AG09319 (cell line): Measurements from ENCODE around the gene FADS6.

Source experiments
- DNase-seq: peaks from one replicate; pipeline ENCODE4 v3.0.0-alpha.2; 2010; ENCODE audit warnings: low read depth; ENCODE audit errors: extremely low read depth
- TF ChIP-seq, protein P1 (sequence below): IDR thresholded peaks from 2 replicates; pipeline ENCODE4 v1.5.1; 2011; ENCODE audit warnings: low read depth, mild to moderate bottlenecking, inconsistent platforms, low read length, moderate library complexity

Gene FADS6, protein sequence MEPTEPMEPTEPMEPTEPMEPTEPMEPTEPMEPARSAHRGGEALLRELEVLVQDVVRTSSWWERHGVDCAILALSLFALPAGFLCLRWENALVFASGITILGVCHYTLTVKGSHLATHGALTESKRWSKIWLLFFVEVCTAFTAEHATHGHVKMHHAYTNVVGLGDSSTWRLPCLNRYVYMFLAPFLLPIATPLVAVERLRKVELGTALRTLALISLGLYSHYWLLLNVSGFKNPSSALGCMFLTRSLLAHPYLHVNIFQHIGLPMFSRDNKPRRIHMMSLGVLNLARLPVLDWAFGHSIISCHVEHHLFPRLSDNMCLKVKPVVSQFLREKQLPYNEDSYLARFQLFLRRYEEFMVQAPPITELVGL

DNA sequence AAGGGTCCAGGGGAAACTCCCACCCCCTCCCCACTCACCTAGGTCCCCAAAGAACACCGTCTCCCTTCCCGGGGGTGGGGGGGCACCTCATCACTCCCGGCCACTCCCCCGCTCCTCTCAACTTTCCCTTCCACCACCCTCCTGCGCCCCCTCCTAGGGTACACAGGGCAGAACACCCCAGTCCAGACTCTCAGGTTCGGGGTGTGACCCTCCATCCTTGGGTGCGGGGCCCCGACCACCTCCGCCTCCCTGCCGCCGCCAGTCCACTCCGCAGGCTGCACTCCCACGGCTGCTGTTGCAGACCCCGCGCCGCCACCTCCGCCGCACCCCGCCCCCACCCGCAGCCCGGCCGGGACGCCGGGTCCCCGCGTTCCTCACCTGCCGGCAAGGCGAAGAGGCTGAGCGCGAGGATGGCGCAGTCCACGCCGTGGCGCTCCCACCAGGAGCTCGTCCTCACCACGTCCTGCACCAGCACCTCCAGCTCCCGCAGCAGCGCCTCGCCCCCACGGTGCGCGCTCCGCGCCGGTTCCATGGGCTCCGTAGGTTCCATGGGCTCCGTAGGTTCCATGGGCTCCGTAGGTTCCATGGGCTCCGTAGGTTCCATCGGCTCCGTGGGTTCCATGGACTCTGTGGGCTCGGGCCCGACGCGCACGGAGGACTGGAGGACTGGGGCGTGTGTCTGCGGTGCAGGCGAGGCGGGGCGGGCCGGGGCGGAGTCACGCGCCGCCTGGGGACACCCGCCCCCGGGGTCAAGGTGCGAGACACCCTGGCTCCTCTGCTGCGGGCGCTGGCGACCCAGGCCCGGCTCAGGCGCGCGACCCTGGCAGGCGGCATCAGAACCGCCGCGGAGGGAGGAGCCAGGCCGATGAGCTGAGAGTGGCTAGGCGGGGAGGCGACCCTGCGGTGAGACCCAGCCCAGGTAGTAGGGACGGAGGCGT is at the start of gene FADS6:
TSS of gene FADS6 (minus strand) at position 660 of the 938 bp plus-strand sequence. CDS start at position 622, 38 bp downstream.
- DNase-seq, result no peak
- TF ChIP-seq, protein P1, sequence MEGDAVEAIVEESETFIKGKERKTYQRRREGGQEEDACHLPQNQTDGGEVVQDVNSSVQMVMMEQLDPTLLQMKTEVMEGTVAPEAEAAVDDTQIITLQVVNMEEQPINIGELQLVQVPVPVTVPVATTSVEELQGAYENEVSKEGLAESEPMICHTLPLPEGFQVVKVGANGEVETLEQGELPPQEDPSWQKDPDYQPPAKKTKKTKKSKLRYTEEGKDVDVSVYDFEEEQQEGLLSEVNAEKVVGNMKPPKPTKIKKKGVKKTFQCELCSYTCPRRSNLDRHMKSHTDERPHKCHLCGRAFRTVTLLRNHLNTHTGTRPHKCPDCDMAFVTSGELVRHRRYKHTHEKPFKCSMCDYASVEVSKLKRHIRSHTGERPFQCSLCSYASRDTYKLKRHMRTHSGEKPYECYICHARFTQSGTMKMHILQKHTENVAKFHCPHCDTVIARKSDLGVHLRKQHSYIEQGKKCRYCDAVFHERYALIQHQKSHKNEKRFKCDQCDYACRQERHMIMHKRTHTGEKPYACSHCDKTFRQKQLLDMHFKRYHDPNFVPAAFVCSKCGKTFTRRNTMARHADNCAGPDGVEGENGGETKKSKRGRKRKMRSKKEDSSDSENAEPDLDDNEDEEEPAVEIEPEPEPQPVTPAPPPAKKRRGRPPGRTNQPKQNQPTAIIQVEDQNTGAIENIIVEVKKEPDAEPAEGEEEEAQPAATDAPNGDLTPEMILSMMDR, result no peak

DNA sequence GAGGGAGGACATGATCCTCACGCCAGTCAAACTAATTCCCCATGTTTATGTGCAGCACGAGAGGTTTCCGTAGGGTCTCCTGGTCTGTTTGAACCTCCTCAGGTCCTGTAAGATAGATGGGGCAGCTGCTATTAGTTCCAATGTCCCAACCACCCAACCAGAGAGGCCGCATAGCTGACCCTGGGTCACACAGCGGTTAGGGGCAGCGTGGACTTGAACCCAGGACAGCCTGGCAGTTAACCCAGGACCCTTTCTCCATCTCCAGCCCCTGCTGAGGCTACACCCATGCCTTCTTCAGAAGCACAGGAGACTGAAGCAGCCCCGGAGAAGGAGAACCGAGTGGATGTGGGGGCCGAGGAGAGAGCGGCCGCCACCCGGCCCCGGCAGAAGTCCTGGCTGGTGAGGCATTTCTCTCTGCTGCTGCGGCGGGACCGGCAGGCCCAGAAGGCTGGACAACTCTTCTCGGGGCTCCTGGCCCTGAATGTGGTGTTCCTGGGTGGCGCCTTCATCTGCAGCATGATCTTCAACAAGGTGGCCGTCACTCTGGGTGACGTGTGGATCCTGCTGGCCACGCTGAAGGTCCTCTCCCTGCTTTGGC is 47.8 kb upstream of the FADS6 start:
- TF ChIP-seq, protein P1, result no peak
- DNase-seq, result no peak

DNA sequence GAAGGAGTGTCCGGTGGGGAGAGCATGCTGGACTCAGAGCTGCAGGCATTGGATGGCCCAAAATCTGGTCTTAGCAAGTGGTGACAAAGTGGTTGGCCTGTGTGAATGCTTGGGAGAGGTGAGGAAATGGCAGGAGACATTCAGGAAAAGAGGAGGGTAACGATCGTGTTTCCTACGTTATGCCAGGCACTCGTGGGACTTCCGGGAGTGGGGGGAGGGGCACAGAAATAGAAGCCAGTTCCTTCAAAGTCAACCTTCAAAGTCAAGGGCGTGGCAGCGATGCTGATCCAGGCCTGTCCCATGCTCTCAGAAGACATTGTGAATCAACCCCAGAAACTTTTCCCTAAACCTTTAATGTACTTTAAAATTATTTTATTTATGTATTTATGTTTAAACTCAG is 46.1 kb upstream of the FADS6 start:
- no peak for DNase-seq
- TF ChIP-seq, protein P1, result no peak

DNA sequence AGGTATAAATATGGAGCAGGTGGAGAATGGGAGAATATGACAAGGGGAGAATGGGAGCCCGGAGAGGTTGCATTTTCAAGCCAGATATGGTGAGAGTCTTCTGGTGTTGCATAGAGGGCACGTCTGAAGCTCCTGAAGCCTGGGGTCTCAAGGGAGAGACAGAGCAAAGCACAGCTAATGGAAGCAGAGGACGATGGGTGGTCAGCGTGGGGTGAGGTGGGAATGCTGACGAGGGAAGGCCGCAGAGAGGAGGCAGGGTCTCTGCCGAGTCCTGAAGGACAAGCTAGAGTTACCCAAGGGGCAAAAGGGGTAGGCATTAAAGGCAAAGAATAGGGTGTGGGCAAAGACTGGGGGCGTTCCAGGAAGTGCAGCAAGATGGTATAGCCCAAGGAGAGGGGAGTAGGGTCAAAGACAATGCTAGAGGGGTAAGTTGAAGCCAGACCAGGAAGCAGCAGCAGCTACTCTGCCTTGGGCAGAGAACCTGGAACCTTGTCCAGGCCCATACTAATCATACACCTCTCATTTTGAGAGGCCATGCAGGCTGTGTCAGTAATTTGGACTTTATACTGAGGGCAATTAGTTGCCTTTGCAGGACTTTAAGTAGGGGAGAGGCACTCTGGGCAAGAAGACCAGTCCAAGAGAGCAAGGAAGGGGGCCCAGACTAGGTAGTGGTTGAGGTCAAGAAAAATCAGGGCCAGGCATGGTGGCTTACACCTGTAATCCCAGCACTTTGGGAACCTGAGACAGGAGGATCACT is 44.9 kb upstream of the FADS6 start:
- DNase-seq, result no peak
- TF ChIP-seq, protein P1, result no peak

DNA sequence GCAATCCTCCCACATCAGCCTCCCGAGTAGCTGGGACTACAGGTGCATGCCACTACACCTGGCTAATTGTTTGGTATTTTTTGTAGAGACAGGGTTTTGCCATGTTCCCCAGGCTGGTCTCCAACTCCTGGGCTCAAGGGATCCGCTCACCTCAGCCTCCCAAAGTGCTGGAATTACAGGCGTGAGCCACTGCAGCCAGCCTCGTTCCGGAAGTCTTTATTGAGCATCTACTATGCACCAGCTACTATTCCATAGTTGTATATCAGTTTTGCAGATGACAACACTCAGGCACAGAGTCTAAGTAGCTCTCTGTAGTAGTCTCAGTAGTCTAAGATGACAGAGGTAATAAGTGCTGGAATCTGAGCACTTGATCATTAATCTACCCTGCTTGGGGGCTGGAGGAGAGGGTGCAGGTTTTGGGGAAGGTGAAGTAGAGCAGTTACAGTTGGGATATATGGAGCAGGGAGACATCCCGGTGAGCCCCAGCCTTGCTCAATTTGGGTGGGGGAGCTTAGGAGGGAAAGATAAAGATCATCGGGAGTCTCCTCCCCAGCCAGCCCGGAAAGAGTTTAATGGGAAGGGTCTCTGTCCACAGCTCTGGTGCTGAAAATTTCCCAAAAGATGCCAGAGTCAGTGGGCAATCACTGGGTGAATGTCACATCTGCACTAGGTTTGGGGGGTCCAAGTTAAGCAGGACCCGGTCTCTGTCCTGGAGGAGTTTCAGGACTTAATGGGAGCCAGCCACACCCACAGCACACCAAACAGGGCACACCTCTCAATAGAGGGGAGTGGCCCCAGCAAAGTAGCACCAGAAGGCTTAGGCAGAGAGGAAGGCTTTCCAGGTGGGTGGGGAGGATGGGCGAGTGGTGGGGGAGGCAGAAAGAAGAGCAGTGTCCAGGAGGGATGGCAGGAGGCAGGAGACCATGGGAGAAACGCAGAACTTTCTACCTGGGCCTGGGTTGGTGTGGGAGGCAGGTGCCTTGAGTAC is 43.9 kb upstream of the FADS6 start:
- no peak for DNase-seq
- TF ChIP-seq, protein P1, result no peak

DNA sequence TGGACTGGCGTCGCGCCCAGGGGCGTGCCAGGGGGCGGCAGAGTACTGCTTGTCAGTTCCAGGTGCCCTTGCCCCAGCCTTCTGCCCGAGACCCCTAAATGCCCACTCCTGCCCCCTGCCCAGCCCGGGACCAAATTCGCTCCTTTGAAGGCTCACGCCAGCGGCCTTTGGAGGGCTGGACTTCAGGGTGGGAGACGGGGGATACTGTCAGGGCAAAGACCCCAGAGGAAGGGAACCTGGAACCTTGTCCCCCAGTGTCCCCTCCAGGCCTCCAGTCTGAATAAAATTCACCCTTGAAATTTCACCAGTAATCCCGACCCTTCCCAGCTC is 43.0 kb upstream of the FADS6 start:
- TF ChIP-seq, protein P1, result no peak

More for the DNA sequence above, 43.0 kb upstream of the FADS6 start:
- DNase-seq, result no peak
